ENCODE data around the gene TBC1D4. TPM values are rescaled to one million over a fixed set of nuclear protein-coding genes. Genes with fewer than 3 reads are reported as not detected.

The TBC1D4 gene
- total and polyA plus RNA-seq, 10 of the 15 experiments (the other 5 are each of a cell fraction or from before 2014, with no cell fraction given), result 11.0 to 38.6 (median 25.5) TPM

DNA sequence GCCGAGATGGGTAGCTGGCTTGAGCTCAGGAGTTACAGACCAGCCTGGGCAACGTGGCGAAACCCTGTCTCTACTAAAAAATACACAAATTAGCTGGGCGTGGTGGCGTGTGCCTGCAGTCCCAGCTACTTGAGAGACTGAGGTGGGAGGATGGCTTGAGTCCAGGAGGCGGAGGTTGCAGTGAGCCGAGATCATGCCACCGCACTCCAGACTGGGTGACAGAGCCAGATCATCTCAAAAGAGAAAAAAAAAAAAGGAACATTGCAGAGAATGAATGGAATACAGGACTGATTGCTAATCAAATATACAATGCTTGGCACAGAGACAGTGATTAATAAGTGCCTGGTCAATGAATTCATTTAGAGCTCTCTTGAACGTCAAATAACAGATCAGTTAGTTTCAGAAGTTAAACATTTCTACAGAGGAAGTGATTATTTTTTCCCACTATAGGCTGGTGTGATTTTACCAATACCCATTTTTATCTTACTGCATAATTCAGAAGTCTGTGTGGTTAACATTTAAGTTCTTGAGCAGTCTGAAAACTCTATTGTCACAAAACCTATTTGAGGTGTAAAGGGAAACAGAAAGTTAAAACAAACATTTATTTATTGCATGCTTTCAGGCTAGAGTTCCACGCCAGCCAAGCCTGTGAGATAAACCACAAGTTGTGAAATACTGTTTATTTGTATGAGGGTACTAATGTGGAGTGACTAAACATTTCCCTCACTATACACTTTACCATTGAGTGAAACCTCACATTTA is 7.7 kb upstream of the TBC1D4 start (continued):
- TF ChIP-seq, protein P1, sequence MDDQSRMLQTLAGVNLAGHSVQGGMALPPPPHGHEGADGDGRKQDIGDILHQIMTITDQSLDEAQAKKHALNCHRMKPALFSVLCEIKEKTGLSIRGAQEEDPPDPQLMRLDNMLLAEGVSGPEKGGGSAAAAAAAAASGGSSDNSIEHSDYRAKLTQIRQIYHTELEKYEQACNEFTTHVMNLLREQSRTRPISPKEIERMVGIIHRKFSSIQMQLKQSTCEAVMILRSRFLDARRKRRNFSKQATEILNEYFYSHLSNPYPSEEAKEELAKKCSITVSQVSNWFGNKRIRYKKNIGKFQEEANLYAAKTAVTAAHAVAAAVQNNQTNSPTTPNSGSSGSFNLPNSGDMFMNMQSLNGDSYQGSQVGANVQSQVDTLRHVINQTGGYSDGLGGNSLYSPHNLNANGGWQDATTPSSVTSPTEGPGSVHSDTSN (IDR thresholded peaks at IDR 0.05; ENCODE audit: insufficient replicate concordance, low read depth, low read length), result no peak
- TF ChIP-seq POU2F2 (IDR thresholded peaks at IDR 0.05; ENCODE audit: borderline replicate concordance, low read depth, low read length), result 0 out of 3 replicates have a peak, but pooled peaks have one; percentile 24
- TF ChIP-seq FOXK2 (IDR thresholded peaks at IDR 0.05), result no peak
- TF ChIP-seq SP1 (IDR thresholded peaks at IDR 0.05; ENCODE audit: low read depth, low read length), result no peak
- no peak for TF ChIP-seq PML (IDR thresholded peaks at IDR 0.05; ENCODE audit: low read length)
- 0 out of 4 replicates have a peak, but pooled peaks of 1 of the 2 experiments have one; percentile 5 for TF ChIP-seq BHLHE40 (IDR thresholded peaks at IDR 0.05; ENCODE audit: borderline replicate concordance in 1 of 2, low read depth in 2 of 2, low read length in 1 of 2)
- peak; percentile 57; the same call in 1 of the 2 replicates for TF ChIP-seq HDGF (IDR thresholded peaks at IDR 0.05)
- TF ChIP-seq ZZZ3 (IDR thresholded peaks at IDR 0.05; ENCODE audit: control insufficient read depth, insufficient read length, low read depth), result no peak
- no peak for TF ChIP-seq SIN3A (IDR thresholded peaks at IDR 0.05; ENCODE audit: low read depth, low read length)
- TF ChIP-seq ZNF24 (IDR thresholded peaks at IDR 0.05), result 0 out of 2 replicates have a peak, but pooled peaks have one; percentile 6
- TF ChIP-seq ZSCAN29 (IDR thresholded peaks at IDR 0.05), result no peak
- TF ChIP-seq BMI1 (IDR thresholded peaks at IDR 0.05; ENCODE audit: borderline replicate concordance), result peak; percentile 44; the same call in 1 of the 2 replicates
- TF ChIP-seq NBN (IDR thresholded peaks at IDR 0.05), result peak; percentile 44; the same call in 1 of the 2 replicates
- TF ChIP-seq POLR2A (IDR thresholded peaks at IDR 0.05; ENCODE audit: low read depth, low read length), result no peak
- TF ChIP-seq, protein P2, sequence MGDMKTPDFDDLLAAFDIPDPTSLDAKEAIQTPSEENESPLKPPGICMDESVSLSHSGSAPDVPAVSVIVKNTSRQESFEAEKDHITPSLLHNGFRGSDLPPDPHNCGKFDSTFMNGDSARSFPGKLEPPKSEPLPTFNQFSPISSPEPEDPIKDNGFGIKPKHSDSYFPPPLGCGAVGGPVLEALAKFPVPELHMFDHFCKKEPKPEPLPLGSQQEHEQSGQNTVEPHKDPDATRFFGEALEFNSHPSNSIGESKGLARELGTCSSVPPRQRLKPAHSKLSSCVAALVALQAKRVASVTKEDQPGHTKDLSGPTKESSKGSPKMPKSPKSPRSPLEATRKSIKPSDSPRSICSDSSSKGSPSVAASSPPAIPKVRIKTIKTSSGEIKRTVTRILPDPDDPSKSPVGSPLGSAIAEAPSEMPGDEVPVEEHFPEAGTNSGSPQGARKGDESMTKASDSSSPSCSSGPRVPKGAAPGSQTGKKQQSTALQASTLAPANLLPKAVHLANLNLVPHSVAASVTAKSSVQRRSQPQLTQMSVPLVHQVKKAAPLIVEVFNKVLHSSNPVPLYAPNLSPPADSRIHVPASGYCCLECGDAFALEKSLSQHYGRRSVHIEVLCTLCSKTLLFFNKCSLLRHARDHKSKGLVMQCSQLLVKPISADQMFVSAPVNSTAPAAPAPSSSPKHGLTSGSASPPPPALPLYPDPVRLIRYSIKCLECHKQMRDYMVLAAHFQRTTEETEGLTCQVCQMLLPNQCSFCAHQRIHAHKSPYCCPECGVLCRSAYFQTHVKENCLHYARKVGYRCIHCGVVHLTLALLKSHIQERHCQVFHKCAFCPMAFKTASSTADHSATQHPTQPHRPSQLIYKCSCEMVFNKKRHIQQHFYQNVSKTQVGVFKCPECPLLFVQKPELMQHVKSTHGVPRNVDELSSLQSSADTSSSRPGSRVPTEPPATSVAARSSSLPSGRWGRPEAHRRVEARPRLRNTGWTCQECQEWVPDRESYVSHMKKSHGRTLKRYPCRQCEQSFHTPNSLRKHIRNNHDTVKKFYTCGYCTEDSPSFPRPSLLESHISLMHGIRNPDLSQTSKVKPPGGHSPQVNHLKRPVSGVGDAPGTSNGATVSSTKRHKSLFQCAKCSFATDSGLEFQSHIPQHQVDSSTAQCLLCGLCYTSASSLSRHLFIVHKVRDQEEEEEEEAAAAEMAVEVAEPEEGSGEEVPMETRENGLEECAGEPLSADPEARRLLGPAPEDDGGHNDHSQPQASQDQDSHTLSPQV (IDR thresholded peaks at IDR 0.05), result no peak
- no peak for TF ChIP-seq HDAC6 (IDR thresholded peaks at IDR 0.05; ENCODE audit: unreplicated experiment)
- no peak for TF ChIP-seq TCF7 (IDR thresholded peaks at IDR 0.05; ENCODE audit: borderline replicate concordance)
- peak; percentile 81 for TF ChIP-seq RUNX3 (IDR thresholded peaks at IDR 0.05; ENCODE audit: low read length)
- peak; percentile 29; the same call in 1 of the 2 replicates for TF ChIP-seq NFIC (IDR thresholded peaks at IDR 0.05; ENCODE audit: low read depth, low read length)
- TF ChIP-seq EZH2 (IDR thresholded peaks at IDR 0.05; ENCODE audit: borderline replicate concordance, control insufficient read depth, low read depth, low read length), result no peak
- TF ChIP-seq CHD2 (IDR thresholded peaks at IDR 0.05; ENCODE audit: borderline replicate concordance, low read depth, low read length), result no peak
- TF ChIP-seq RB1 (IDR thresholded peaks at IDR 0.05; ENCODE audit: borderline replicate concordance), result no peak
- TF ChIP-seq, protein P3, sequence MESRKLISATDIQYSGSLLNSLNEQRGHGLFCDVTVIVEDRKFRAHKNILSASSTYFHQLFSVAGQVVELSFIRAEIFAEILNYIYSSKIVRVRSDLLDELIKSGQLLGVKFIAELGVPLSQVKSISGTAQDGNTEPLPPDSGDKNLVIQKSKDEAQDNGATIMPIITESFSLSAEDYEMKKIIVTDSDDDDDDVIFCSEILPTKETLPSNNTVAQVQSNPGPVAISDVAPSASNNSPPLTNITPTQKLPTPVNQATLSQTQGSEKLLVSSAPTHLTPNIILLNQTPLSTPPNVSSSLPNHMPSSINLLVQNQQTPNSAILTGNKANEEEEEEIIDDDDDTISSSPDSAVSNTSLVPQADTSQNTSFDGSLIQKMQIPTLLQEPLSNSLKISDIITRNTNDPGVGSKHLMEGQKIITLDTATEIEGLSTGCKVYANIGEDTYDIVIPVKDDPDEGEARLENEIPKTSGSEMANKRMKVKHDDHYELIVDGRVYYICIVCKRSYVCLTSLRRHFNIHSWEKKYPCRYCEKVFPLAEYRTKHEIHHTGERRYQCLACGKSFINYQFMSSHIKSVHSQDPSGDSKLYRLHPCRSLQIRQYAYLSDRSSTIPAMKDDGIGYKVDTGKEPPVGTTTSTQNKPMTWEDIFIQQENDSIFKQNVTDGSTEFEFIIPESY (IDR thresholded peaks at IDR 0.05), result no peak
- TF ChIP-seq BACH1 (IDR thresholded peaks at IDR 0.05; ENCODE audit: borderline replicate concordance), result peak; percentile 16; the same call in 1 of the 2 replicates
- 0 out of 2 replicates have a peak, but pooled peaks have one; percentile 7 for TF ChIP-seq RAD51 (IDR thresholded peaks at IDR 0.05)
- TF ChIP-seq HDAC2 (IDR thresholded peaks at IDR 0.05), result no peak

Measured in GM12878 (cell line).